ENCODE measurements around the gene C2orf68. TPM values are rescaled to one million over a fixed set of nuclear protein-coding genes. Genes with fewer than 3 reads are reported as not detected.

C2orf68 gene
- total and polyA plus RNA-seq, 9 of the 15 experiments (the other 6 are each of a cell fraction or from before 2014, with no cell fraction given), result 22.1 to 50.0 (median 31.8) TPM

DNA sequence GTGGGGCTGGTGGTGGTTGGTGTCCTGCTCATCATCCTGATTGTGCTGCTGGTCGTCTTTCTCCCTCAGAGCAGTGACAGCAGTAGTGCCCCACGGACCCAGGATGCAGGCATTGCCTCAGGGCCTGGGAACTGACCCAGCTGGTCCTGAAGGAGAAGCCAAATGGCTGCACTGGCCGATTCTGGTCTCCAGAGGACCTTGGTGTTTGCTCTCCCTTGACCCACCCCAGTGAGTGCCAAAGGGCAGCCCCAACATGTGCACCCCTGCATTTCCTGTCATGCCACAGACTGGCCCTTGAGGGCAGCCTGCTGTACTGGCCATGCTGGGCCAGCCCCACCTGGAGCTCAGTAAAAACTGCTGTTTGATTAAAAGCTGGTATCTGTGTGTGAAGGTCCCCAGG, 18.8 kb downstream of the C2orf68 start (continued):
- TF ChIP-seq, protein P1, sequence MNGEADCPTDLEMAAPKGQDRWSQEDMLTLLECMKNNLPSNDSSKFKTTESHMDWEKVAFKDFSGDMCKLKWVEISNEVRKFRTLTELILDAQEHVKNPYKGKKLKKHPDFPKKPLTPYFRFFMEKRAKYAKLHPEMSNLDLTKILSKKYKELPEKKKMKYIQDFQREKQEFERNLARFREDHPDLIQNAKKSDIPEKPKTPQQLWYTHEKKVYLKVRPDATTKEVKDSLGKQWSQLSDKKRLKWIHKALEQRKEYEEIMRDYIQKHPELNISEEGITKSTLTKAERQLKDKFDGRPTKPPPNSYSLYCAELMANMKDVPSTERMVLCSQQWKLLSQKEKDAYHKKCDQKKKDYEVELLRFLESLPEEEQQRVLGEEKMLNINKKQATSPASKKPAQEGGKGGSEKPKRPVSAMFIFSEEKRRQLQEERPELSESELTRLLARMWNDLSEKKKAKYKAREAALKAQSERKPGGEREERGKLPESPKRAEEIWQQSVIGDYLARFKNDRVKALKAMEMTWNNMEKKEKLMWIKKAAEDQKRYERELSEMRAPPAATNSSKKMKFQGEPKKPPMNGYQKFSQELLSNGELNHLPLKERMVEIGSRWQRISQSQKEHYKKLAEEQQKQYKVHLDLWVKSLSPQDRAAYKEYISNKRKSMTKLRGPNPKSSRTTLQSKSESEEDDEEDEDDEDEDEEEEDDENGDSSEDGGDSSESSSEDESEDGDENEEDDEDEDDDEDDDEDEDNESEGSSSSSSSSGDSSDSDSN (IDR thresholded peaks at IDR 0.05; ENCODE audit: borderline replicate concordance in 1 of 2, low read depth in 2 of 2, low read length in 2 of 2), result no peak
- TF ChIP-seq ZEB2 (IDR thresholded peaks at IDR 0.05), result no peak
- no peak for TF ChIP-seq BRD4 (IDR thresholded peaks at IDR 0.05)
- TF ChIP-seq, protein P2, sequence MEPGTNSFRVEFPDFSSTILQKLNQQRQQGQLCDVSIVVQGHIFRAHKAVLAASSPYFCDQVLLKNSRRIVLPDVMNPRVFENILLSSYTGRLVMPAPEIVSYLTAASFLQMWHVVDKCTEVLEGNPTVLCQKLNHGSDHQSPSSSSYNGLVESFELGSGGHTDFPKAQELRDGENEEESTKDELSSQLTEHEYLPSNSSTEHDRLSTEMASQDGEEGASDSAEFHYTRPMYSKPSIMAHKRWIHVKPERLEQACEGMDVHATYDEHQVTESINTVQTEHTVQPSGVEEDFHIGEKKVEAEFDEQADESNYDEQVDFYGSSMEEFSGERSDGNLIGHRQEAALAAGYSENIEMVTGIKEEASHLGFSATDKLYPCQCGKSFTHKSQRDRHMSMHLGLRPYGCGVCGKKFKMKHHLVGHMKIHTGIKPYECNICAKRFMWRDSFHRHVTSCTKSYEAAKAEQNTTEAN (CRISPR knock-in tag; IDR thresholded peaks at IDR 0.05), result no peak
- no peak for TF ChIP-seq ZNF121 (CRISPR knock-in tag; conservative IDR thresholded peaks at IDR 0.05)
- no peak for TF ChIP-seq ZBTB9 (CRISPR knock-in tag; IDR thresholded peaks at IDR 0.05)
- no peak for TF ChIP-seq SRSF3 (IDR thresholded peaks at IDR 0.05; ENCODE audit: insufficient read depth, low read length)
- TF ChIP-seq, protein P3, sequence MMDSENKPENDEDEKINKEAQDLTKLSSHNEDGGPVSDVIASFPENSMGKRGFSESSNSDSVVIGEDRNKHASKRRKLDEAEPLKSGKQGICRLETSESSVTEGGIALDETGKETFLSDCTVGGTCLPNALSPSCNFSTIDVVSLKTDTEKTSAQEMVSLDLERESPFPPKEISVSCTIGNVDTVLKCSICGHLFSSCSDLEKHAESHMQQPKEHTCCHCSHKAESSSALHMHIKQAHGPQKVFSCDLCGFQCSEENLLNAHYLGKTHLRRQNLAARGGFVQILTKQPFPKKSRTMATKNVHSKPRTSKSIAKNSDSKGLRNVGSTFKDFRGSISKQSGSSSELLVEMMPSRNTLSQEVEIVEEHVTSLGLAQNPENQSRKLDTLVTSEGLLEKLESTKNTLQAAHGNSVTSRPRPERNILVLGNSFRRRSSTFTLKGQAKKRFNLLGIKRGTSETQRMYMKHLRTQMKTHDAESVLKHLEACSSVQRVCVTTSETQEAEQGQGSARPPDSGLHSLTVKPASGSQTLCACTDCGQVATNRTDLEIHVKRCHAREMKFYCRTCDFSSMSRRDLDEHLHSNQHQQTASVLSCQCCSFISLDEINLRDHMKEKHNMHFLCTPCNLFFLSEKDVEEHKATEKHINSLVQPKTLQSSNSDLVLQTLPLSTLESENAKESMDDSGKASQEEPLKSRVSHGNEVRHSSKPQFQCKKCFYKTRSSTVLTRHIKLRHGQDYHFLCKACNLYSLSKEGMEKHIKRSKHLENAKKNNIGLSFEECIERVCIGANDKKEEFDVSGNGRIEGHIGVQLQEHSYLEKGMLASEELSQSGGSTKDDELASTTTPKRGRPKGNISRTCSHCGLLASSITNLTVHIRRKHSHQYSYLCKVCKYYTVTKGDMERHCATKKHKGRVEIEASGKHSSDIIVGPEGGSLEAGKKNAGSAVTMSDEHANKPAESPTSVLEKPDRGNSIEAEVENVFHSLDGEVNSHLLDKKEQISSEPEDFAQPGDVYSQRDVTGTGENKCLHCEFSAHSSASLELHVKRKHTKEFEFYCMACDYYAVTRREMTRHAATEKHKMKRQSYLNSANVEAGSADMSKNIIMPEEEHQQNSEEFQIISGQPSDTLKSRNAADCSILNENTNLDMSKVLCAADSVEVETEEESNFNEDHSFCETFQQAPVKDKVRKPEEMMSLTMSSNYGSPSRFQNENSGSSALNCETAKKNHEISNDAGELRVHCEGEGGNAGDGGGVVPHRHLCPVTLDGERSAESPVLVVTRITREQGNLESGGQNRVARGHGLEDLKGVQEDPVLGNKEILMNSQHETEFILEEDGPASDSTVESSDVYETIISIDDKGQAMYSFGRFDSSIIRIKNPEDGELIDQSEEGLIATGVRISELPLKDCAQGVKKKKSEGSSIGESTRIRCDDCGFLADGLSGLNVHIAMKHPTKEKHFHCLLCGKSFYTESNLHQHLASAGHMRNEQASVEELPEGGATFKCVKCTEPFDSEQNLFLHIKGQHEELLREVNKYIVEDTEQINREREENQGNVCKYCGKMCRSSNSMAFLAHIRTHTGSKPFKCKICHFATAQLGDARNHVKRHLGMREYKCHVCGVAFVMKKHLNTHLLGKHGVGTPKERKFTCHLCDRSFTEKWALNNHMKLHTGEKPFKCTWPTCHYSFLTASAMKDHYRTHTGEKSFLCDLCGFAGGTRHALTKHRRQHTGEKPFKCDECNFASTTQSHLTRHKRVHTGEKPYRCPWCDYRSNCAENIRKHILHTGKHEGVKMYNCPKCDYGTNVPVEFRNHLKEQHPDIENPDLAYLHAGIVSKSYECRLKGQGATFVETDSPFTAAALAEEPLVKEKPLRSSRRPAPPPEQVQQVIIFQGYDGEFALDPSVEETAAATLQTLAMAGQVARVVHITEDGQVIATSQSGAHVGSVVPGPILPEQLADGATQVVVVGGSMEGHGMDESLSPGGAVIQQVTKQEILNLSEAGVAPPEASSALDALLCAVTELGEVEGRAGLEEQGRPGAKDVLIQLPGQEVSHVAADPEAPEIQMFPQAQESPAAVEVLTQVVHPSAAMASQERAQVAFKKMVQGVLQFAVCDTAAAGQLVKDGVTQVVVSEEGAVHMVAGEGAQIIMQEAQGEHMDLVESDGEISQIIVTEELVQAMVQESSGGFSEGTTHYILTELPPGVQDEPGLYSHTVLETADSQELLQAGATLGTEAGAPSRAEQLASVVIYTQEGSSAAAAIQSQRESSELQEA (IDR thresholded peaks at IDR 0.05; ENCODE audit: low read depth), result no peak
- TF ChIP-seq, protein P4, sequence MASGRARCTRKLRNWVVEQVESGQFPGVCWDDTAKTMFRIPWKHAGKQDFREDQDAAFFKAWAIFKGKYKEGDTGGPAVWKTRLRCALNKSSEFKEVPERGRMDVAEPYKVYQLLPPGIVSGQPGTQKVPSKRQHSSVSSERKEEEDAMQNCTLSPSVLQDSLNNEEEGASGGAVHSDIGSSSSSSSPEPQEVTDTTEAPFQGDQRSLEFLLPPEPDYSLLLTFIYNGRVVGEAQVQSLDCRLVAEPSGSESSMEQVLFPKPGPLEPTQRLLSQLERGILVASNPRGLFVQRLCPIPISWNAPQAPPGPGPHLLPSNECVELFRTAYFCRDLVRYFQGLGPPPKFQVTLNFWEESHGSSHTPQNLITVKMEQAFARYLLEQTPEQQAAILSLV (tag; IDR thresholded peaks at IDR 0.05), result no peak
- no peak for TF ChIP-seq CGGBP1 (CRISPR knock-in tag; IDR thresholded peaks at IDR 0.05)
